ENCODE measurements around the gene VPS9D1.

DNA sequence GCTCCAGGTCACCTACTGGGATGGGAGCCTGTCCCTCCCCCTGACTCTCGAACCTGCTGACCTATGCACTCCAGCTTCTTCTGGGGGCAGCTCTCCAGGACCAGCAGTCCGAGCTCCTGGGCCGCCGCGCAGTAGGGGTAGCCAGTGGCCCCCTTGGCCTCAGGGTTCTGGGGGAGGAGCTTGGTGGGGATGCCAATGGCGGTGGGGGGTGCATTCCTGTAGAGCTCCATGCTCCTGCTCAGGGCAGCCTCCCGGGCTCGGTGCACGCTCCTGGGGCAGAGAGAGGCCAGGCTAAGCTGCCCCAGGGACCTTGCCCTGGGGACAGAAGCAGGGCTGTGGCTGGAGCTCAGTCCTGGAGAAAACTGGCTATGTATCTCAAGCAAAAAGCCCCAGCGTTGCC lies 11.5 kb downstream of the VPS9D1 start:
- TF ChIP-seq RFX5 (IDR thresholded peaks at IDR 0.05) (no peak), NPAS2 (CRISPR knock-in tag; IDR thresholded peaks at IDR 0.05; ENCODE audit: borderline replicate concordance) (no peak), POLR2A (IDR thresholded peaks at IDR 0.05; ENCODE audit: low read length) (no peak), HOXA7 (CRISPR knock-in tag; IDR thresholded peaks at IDR 0.05) (no peak), EP300 (IDR thresholded peaks at IDR 0.05) (no peak), HEYL (CRISPR knock-in tag; IDR thresholded peaks at IDR 0.05) (no peak)
- TF ChIP-seq, protein P1, sequence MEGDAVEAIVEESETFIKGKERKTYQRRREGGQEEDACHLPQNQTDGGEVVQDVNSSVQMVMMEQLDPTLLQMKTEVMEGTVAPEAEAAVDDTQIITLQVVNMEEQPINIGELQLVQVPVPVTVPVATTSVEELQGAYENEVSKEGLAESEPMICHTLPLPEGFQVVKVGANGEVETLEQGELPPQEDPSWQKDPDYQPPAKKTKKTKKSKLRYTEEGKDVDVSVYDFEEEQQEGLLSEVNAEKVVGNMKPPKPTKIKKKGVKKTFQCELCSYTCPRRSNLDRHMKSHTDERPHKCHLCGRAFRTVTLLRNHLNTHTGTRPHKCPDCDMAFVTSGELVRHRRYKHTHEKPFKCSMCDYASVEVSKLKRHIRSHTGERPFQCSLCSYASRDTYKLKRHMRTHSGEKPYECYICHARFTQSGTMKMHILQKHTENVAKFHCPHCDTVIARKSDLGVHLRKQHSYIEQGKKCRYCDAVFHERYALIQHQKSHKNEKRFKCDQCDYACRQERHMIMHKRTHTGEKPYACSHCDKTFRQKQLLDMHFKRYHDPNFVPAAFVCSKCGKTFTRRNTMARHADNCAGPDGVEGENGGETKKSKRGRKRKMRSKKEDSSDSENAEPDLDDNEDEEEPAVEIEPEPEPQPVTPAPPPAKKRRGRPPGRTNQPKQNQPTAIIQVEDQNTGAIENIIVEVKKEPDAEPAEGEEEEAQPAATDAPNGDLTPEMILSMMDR (IDR thresholded peaks at IDR 0.05), result no peak
- TF ChIP-seq, protein P2, sequence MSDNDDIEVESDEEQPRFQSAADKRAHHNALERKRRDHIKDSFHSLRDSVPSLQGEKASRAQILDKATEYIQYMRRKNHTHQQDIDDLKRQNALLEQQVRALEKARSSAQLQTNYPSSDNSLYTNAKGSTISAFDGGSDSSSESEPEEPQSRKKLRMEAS (IDR thresholded peaks at IDR 0.05), result no peak

All from A549 (cell line).